Measurements from ENCODE around the gene SGCD.

The SGCD gene

DNA sequence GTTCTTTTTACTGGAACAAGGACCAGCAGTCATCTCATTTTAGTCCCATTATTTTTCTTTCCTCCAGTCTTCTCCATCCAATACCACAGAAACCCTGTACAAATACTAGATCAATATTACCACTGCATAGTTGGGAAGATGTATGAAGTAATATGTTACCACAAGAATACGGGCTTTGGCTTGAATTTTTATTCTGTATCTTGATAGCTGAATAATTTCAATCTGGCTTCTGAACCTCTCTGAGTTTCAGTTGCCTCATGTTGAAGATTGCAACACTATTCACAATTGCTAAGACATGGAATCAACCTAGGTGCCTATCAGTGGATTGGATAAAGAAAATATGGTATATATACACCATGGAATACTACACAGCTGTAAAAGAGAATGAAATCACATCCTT lies 82.9 kb downstream of the SGCD start:
- Mint-ChIP-seq H3K4me3 (no peak overlapping the region), H3K36me3 (ENCODE audit: low read depth) (no peaks in the 10 kb centered on the region), H3K27ac (no peak overlapping the region), H3K27me3 (ENCODE audit: low read depth, poor library complexity) (no peaks in the 10 kb centered on the region), H3K4me1 (peaks cover 24% of the 10 kb centered on the region), H3K9me3 (no peaks in the 10 kb centered on the region)
- TF ChIP-seq, protein P1, sequence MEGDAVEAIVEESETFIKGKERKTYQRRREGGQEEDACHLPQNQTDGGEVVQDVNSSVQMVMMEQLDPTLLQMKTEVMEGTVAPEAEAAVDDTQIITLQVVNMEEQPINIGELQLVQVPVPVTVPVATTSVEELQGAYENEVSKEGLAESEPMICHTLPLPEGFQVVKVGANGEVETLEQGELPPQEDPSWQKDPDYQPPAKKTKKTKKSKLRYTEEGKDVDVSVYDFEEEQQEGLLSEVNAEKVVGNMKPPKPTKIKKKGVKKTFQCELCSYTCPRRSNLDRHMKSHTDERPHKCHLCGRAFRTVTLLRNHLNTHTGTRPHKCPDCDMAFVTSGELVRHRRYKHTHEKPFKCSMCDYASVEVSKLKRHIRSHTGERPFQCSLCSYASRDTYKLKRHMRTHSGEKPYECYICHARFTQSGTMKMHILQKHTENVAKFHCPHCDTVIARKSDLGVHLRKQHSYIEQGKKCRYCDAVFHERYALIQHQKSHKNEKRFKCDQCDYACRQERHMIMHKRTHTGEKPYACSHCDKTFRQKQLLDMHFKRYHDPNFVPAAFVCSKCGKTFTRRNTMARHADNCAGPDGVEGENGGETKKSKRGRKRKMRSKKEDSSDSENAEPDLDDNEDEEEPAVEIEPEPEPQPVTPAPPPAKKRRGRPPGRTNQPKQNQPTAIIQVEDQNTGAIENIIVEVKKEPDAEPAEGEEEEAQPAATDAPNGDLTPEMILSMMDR (IDR thresholded peaks at IDR 0.05) = no peak
- no peak for DNase-seq

DNA sequence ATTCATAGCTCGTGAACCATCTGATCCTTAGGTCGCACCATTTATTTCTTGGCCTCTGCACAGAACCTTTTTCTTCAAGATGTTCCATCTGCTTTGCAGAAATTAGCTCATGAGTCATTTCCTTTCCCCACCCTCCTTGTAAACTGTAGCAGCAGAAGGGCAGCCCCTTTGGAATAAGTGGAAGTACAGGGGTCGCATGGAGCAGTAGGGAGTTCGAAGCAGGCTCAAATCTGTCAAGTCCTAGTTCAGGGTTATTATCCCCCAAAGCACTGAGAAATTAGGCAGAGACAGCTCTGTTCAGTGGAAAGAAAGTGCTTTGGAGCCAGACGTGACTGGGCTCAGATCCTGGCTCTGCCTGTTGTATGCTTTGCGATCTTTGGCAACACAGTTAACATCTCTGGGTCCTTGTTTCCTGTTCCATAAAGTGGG lies 84.2 kb downstream of the SGCD start:
- DNase-seq = no peak
- Mint-ChIP-seq H3K4me3 (no peak overlapping the region), H3K4me1 (peaks cover 22% of the 10 kb centered on the region), H3K9me3 (no peaks in the 10 kb centered on the region), H3K27me3 (ENCODE audit: low read depth, poor library complexity) (no peaks in the 10 kb centered on the region), H3K27ac (no peak overlapping the region), H3K36me3 (ENCODE audit: low read depth) (no peaks in the 10 kb centered on the region)
- TF ChIP-seq, protein P1 (IDR thresholded peaks at IDR 0.05) = no peak

DNA sequence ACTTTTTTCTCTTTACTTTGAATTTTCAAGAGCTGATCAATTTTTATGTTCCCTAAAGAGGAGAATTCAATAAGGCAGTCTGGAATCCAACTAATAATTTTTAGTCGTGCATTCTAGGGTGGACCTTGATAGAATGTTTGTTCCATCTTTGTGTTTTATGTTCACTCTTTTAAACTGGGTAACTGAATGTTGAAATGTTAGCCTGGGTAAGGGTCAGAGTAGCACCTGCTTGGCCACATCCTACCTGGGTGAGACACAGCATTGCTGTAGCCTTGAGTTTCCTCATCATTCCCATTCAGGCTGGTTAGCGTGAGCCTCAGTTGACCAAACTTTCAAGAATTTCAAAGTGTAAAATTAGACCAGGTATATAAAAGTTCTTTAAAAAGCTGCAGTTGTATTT lies 85.0 kb downstream of the SGCD start:
- no peaks in the 10 kb centered on the region for H3K36me3 Mint-ChIP-seq (ENCODE audit: low read depth)
- H3K27me3 Mint-ChIP-seq (ENCODE audit: low read depth, poor library complexity) = no peaks in the 10 kb centered on the region
- DNase-seq = no peak
- no peaks in the 10 kb centered on the region for H3K9me3 Mint-ChIP-seq
- H3K4me3 Mint-ChIP-seq = no peak overlapping the region
- TF ChIP-seq, protein P1 (IDR thresholded peaks at IDR 0.05) = no peak
- no peak overlapping the region for H3K27ac Mint-ChIP-seq
- H3K4me1 Mint-ChIP-seq = peaks cover 19% of the 10 kb centered on the region

DNA sequence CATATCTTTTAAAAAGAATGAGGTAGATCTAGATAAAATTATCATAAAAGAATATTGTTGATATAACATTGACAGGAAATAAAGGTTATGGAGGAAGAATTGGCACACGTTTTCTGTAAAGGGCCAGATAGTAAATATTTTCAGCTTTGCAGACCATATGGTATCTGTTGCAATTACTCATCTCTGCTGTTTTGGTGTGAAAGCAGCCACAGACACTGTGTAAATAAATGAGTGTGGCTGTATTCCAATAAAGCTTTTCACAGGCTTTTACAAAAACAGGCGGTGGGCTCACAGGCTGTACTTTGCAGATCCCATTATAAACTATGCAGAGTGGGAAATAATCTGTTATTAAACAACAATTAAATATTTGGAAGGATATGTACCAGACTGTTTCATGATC lies 87.4 kb downstream of the SGCD start:
- Mint-ChIP-seq H3K36me3 (ENCODE audit: low read depth) (no peaks in the 10 kb centered on the region), H3K9me3 (no peaks in the 10 kb centered on the region), H3K4me3 (no peak overlapping the region), H3K27me3 (ENCODE audit: low read depth, poor library complexity) (no peaks in the 10 kb centered on the region), H3K4me1 (peaks cover 10% of the 10 kb centered on the region), H3K27ac (no peak overlapping the region)
- no peak for DNase-seq
- TF ChIP-seq, protein P1 (IDR thresholded peaks at IDR 0.05) = no peak

DNA sequence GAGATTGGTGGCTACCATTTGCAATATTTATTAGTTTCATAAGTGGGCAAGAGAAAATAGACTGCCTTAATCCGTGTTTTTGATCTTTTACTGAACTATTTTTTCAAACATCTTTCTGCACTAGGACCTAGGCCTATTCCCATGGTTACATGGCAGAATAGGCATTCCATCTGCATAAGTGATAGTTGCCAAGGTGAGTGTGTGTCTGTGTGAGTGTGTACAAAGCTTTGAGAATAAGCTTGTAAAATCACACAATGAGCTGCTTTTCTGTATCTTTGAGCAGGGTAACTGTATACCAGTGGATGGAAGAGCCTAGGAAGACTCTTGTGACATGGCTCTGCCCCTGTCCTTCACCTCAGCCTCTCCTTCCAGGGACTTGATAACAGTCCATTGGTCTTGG lies 92.7 kb downstream of the SGCD start:
- Mint-ChIP-seq H3K4me1 (no peaks in the 10 kb centered on the region), H3K36me3 (ENCODE audit: low read depth) (no peaks in the 10 kb centered on the region), H3K4me3 (no peak overlapping the region), H3K27ac (no peak overlapping the region), H3K9me3 (no peaks in the 10 kb centered on the region), H3K27me3 (ENCODE audit: low read depth, poor library complexity) (no peaks in the 10 kb centered on the region)
- no peak for DNase-seq
- TF ChIP-seq, protein P1 (IDR thresholded peaks at IDR 0.05) = no peak

DNA sequence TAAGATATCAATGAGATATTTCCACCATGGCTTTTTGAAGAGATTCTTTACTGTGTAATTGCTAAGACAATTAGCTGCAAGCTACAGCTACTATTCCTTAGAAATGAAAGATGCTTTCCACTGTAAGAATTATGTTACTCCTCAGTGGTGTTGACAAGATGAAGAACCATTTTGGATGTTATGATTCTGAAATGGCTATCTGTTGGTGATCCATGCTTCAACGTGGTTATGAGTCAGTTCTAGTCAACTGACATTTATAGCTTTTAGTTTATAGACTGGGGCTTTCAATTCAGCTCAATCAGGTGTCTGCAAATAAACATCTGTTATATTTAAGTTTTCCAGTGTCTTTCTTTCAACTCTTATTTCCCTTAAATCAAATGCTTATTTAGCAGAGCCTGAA lies 93.7 kb downstream of the SGCD start:
- no peak overlapping the region for H3K27ac Mint-ChIP-seq
- no peaks in the 10 kb centered on the region for H3K9me3 Mint-ChIP-seq
- DNase-seq = no peak
- H3K36me3 Mint-ChIP-seq (ENCODE audit: low read depth) = no peaks in the 10 kb centered on the region
- no peaks in the 10 kb centered on the region for H3K27me3 Mint-ChIP-seq (ENCODE audit: low read depth, poor library complexity)
- H3K4me3 Mint-ChIP-seq = no peak overlapping the region
- TF ChIP-seq, protein P1 (IDR thresholded peaks at IDR 0.05) = no peak
- no peaks in the 10 kb centered on the region for H3K4me1 Mint-ChIP-seq
